Retina (tissue), 1 donor: ENCODE measurements around the gene TSHZ1.

Experiments used
- DNase-seq: peaks from one replicate; pipeline ENCODE4 v3.0.0-alpha.2; 2016

TSHZ1 gene

DNA sequence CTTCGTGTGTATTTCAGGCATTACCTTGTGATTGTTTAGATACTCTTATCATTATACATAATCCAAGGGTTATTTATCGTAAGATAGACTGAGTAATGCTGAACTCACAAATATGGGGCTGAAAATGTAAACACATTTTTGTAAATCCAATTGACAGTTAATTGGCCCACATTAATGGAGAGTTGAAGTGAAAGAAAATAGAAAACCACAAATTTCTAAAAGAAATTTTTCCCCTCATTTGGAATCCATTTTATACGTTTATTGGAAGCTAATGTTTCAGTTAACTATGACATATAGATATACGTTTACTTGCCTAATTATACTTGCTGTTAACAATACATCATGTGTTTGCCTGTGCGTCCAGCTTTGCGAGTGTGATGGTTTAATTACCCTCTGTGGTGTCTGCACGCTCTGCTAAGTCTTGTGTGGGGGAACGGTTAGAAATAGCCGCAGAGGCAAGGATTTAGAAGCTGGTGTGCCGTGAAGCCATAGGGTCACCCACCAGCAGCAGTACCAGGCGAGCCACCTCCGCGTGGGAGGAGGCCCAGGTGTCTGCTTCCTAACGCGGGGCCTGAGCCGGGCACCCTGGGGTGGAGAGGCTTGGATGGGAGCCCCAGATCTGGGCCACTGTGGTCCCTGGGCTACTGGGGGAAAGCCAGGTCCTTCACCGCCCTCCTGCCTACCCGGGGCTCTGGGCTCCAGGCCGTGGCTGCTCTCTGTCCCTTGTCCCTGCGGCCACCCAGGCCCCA lies 38.0 kb downstream of the TSHZ1 start:
- peak; percentile 53 for DNase-seq

DNA sequence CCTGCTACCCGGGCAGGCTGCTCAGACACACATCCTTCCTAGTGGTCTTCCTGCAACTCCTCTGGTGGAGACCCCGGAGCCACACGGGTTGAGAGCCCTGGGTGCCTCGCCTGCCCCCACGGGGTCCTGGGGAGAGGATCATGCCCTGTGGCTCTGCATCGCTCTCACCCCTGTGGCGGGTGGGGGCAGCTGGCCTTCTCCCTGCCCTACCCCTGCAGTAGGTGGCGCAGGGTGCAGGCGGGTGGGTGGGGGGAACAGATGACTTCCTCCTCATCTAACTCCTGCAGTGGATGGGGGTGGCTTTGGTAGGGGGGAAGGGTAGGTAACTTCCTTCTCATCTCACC lies 38.5 kb downstream of the TSHZ1 start:
- DNase-seq, result no peak

- DNase-seq, result no peak
Measured at GRCh38 chr18:75249672-75250470, 39.3 kb downstream of the TSHZ1 start.

- no peak for DNase-seq
Measured at GRCh38 chr18:75250471-75250821, 39.8 kb downstream of the TSHZ1 start.

GRCh38 chr18:75251466-75251865 lies 40.9 kb downstream of the TSHZ1 start:
- no peak for DNase-seq

GRCh38 chr18:75252136-75252535 lies 41.5 kb downstream of the TSHZ1 start:
- DNase-seq, result no peak

- DNase-seq, result no peak
Measured at GRCh38 chr18:75253043-75253442, 42.4 kb downstream of the TSHZ1 start.

- DNase-seq, result no peak
Measured at GRCh38 chr18:75253784-75254183, 43.2 kb downstream of the TSHZ1 start.

DNA sequence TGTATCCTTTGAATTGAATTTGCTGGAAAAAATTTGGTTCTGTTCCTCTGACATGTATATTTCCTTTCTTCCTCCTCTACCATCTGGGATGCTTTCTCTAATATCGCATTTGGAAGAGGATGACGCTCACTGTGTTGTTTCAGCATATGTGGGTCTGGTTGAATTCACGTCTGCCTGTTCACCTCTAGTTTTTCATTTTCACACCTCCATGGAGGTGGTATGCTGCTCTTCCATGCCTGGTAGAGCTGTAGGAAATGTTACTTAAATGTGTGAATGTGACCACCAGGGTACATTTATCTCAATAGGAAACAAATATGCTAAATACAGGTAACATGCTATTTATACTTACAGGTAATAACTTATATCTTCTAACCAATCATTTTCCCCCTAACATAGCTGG lies 44.5 kb downstream of the TSHZ1 start:
- DNase-seq, result no peak

DNA sequence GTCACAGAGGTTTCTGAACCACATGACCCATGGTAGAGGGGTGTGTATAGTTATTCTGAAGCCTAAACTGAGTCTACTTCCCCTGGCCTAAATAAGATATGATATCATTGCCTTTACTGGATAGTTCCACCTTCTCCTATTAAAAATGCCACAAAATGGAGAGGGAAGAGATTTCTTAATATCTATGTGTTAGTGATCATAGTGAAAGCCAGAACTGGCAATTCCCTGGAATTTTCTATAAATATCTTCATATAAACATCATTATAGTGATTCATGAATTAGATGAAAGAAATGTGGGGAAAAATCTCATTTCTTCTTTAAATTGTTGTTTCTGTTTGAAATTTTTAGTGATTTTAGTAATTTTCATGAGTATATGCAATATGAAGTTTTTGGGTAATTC lies 45.8 kb downstream of the TSHZ1 start:
- DNase-seq, result no peak

DNA sequence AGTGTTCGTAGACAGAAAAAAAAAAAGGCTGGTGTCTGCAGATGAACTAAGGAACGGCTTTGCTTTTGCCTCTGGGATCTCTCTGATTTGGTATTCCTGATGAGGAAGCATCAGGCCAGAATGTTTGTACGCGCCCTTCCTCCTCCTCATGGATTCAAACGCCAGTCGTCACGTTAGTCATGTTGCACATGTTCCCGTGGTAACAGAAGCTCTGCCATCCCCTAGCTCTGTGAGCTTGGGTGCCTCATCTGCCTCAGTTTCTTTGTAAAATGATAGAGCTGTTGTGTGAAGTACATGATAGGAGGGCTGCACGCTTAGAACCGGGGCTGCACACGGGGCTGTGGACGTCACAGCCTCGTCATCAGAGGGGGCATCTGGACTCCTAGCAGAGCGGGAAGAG lies 47.0 kb downstream of the TSHZ1 start:
- DNase-seq, result no peak

DNA sequence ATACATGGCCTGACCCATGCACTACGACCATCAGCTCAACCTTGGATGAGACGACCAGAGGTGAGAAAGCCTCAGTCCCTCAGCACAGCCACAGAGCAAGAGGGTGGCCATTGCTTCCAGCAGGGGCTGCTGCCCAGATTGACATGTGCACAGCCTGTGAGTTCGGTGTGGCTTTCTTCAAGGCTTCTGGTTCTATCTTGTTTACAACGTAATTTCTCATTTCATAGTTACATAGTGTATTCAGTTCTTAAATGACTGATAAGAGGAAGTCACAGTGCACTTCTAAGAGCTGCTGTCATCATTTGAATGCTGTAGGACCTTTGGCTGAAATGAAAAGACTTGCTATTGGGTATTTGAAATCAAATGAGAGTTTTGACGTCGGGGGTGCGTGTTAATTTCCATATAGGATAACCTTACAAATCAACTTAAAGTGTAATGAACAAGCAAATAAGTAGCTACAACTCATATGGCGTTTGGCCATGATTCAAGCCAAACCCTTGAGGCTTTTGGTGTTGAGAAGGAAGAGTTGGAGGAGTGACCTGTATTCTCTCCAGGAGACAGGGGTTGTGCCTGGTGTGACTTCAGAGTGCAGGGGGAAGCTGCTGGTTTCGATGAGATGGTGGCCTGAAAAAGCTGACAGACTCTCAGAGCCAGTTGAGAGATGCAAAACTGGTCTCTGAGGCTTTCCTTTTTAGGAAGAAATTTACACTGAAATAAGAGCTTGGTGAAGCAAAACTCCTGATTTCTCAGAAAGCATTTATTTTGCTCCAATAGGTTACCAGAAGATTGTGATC lies 51.0 kb downstream of the TSHZ1 start:
- DNase-seq, result no peak

DNA sequence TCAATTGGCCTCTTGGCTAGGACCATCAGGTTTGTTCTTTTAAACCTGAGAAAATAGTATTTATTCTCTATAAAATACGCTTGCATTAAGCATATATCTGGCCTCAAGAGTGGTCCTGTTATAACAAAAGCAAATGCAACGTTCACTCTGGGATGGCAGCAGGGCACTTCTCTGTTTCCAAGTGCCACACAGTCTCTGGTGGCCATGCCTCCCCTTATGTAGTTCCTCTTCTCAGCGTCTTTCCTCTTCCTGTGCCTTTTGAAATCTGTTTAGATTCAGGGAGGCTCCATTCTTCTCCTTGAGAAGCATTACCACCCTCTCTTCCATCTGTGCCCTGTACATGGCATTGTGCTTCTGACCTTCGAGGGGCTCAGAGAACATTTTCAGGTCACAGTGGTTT lies 51.9 kb downstream of the TSHZ1 start:
- no peak for DNase-seq

- DNase-seq, result no peak
Measured at GRCh38 chr18:75264195-75264594, 53.6 kb downstream of the TSHZ1 start.

GRCh38 chr18:75264926-75265597 lies 54.5 kb downstream of the TSHZ1 start:
- peak; percentile 57 for DNase-seq

GRCh38 chr18:75265872-75266271 lies 55.3 kb downstream of the TSHZ1 start:
- no peak for DNase-seq

- no peak for DNase-seq
Measured at GRCh38 chr18:75267643-75268363, 57.2 kb downstream of the TSHZ1 start.

GRCh38 chr18:75268364-75268646 lies 57.7 kb downstream of the TSHZ1 start:
- DNase-seq, result peak; percentile 49

GRCh38 chr18:75269124-75269680 lies 58.6 kb downstream of the TSHZ1 start:
- no peak for DNase-seq

DNA sequence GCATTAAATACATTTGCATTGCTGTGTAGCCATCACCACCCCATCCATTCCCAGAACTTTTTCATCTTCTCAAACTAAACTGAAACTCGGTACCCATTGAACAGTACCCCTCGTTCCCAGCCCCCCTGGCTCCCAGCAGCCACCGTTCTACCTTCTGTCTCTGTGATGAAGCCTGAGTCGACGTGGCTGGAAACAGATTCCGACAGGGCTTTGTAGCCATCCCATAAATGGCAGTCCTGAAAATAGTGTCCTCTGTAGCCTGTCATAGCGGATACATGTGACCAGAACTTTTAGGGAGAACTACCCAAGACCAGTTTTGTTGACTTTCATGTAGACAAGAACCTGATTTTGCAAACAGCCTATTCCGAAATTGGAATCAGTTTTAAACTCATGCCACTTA lies 59.1 kb downstream of the TSHZ1 start:
- DNase-seq, result no peak

DNA sequence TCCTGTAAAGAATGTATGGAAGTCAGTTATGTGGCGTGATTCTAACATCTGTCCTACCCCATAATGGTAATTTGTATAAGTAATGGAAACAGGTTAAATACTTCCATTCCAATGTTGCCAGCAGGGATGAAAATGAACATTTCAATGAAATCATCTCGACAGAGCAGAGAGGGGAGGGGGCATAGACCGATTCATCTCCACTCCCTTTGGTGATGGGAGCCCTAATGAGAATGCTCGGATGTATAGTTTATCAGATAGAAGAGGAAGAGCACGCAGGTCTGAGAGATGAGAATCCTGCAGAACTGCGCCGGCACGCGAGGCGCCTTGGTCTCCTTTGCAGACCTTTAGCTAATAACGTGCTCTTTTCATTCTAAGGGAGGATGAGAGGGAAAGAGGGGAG lies 61.4 kb downstream of the TSHZ1 start:
- DNase-seq, result no peak

DNA sequence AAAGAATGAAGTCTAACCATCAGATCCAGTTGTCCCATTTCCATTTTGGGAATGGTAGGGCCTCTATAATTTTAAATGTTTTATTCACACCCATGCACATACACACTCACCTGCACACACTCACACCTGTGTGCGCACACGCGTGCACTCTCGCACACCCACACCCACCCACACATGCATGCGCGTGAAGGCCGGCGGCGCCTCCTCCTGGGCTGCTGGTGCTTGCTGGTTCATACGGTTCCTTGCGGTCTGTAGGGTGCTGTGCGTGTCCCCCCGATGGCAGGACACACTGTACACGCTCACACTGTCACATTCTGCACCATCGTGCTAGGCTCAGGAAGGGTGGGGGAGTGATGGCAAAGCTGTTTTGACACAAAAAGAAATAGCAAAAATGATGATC lies 63.2 kb downstream of the TSHZ1 start:
- no peak for DNase-seq

DNA sequence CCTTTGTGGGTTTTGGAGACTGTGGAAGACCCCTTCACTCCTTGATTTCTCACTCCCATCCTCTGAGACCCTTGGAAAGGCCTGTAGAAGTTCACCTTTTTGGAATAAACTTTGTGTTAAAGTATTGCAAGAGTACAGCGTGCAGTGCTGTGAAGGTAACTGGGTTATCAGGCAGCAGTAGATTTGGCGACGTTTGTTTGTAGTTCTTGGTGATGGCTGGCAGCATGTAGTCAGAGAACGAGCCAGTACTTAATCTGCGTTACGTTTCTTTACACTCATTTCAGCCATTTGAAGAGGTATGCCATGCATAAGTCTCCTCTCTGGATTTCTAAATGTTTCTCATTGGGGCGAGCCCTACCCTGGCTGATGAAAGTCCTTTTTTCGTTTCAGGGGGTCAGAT lies 64.6 kb downstream of the TSHZ1 start:
- no peak for DNase-seq
